Measurements from ENCODE around the gene ABCA1.

ABCA1 gene

DNA sequence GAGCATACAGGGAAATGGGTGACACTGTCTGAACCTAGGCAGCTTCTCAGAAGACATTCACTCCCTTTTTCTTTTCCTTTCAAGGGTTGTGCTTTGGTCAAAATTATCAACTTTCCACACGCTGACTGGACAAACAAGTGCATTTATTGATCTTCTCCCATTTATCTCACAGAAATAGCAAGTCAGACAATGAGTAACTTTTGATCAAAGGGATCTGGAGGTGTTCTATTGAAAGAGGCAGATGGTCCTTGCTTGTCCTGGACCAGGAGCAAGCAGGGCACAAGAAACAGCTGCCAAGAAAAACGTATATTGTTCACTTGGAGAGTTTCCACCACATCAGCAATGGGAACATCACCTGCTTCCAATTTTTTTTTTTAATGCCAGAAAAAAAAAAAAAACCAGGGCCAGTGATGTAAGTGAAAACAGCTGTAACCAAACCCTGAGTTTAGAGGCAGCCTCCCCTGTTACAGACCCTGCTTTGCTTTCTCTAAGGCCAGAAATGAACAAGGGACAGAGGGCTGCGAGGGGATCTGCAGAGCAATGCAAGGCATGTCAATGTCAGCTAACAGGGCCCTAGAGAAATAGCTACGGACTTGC, 84.2 kb downstream of the ABCA1 start:
- DNase-seq (ENCODE audit: low read depth) = no peak

GRCh38 chr9:104842698-104843097, 85.3 kb downstream of the ABCA1 start:
- no peak for DNase-seq (ENCODE audit: low read depth)

DNA sequence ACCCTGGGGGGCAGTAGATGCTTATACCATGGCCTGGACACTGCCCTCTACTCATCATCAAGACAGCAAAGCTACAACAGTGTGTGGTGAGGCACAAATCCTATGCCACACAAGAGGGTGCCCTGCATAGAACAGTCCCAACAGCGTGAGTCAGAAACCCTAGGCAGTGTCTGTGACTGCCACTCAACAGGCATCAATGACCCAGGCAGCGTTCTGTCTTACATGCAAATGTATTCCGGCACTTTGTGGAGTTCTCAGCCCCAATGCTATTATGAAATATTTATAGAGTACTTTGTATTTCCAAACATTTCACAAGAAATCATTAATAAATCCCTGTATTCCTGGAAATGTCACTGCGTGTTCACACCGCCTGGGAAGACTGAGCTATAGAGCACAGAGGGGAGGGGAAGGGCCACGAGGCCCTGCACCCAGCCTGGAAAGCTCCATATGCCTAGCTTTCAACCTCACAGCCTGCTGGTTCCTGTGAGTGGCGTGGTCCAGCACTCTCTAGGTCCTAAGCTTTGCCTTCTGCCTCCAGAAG, 86.3 kb downstream of the ABCA1 start:
- no peak for DNase-seq (ENCODE audit: low read depth)

DNA sequence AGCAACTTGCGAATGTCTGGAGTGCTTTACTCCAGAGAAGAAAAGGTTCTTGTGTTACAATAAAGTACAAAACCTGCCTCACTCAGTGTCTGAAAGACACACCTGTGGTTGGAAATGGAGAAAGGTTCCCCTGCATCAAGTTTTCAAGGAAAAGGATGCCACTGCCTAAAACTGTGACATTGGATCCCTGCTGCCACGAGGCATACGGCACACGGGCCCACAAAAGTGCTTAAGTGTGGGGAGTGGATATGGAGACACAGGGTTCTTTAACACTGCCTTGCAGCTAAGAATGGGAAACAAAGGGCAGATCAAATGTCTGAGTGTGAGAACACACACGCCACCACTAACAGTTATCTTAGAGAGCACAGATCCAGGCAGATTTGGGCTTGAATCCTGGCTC, 89.0 kb downstream of the ABCA1 start:
- DNase-seq (ENCODE audit: low read depth) = no peak

- DNase-seq (ENCODE audit: low read depth) = no peak
These were observed 91.2 kb downstream of the ABCA1 start for GRCh38 chr9:104836767-104837166.

DNA sequence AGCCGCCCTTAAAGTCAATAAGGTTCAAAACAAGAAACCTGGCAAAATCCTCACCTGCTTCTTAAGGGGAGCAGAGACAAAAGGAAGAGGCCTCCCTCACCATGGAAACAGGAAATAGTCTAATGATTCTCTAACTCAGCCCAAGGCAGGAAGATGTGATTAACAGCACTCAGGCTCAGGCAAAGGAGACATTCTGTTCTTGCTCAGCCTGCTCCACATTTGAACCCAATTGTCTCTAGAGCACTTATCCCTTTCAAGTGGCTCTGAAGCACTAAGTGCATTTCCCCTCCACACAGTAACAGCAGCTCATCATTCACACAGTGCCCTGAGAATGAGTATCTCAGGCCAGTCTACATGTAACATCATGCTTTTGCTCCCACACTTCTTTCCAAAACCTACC, 91.7 kb downstream of the ABCA1 start:
- no peak for DNase-seq (ENCODE audit: low read depth)

DNA sequence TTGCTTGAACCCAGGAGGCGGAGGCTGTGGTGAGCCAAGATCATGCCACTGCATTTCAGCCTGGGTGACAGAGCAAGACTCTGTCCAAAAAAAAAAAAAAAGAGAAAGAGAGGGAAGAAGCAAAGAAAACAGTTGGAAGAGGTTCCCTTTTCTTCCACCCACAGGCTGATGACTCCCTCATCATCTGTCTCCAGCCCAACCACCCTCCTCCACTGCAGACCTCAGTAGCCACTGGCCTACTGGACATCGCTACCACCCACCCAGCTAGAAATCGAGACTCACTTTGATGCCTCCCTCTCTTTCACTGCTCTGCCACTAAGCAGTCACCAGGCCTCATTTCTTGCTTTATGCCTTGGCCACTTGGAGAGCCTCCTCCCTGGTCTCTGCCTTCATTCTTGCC, 92.8 kb downstream of the ABCA1 start:
- no peak for DNase-seq (ENCODE audit: low read depth)

- no peak for DNase-seq (ENCODE audit: low read depth)
These were observed 94.3 kb downstream of the ABCA1 start for GRCh38 chr9:104833696-104834095.

- no peak for DNase-seq (ENCODE audit: low read depth)
These were observed 96.3 kb downstream of the ABCA1 start for GRCh38 chr9:104831681-104832080.

GRCh38 chr9:104826911-104827310, 101.0 kb downstream of the ABCA1 start:
- no peak for DNase-seq (ENCODE audit: low read depth)

DNA sequence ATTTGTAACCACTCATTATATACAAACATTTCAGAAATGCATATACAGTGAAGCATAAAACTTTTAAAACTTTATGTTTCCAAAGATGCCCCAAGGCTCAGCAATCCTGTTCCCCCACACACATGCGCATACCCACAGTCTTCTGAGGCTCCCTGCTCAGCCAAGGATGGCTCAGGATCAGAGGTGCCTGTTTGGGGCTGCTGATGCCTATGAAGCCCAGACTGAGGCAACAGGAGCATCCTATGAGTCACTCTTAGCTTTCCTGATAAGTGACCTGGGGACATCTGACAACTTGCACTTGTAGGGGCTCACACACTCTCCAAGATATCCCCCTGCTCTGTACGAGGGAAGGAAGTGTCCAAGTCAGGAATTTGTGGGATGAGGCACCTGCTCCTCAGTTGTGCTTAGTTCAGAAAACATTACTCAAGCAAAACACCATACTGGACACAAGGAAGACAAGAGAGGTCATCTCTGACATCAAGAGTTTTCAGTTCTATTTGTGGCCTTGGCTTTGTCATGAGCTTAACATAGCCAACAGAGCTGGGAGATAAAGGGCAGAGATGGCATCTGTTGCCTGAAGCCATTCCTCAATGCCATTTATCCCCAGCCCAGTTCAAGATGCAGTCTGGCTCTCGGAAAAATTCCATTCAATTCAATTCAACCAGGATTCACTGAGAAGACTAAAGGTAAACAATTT, 101.7 kb downstream of the ABCA1 start:
- no peak for DNase-seq (ENCODE audit: low read depth)

GRCh38 chr9:104820336-104820735, 107.6 kb downstream of the ABCA1 start:
- no peak for DNase-seq (ENCODE audit: low read depth)

DNA sequence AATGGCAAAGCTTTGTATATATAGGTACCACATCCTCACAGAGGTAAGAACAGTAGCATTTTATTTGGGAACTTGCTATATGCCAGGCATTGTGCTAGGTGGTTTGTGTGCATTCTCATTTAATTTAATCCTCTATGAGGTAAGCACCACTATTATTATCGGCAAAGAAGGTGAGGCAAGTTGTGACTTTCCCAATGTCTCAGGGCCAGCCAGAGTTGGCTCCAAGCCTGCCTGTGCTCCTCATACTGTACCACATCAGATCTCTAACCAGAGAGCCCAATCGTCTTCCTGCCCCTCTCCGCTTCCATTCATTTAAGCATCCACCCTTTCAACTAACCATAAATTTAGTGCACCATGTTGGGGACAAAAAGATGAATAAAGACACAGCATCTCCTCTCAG, 108.9 kb downstream of the ABCA1 start:
- DNase-seq (ENCODE audit: low read depth) = no peak

- no peak for DNase-seq (ENCODE audit: low read depth)
These were observed 110.5 kb downstream of the ABCA1 start for GRCh38 chr9:104817437-104817836.

GRCh38 chr9:104815851-104816565, 111.9 kb downstream of the ABCA1 start:
- DNase-seq (ENCODE audit: low read depth) = no peak

DNA sequence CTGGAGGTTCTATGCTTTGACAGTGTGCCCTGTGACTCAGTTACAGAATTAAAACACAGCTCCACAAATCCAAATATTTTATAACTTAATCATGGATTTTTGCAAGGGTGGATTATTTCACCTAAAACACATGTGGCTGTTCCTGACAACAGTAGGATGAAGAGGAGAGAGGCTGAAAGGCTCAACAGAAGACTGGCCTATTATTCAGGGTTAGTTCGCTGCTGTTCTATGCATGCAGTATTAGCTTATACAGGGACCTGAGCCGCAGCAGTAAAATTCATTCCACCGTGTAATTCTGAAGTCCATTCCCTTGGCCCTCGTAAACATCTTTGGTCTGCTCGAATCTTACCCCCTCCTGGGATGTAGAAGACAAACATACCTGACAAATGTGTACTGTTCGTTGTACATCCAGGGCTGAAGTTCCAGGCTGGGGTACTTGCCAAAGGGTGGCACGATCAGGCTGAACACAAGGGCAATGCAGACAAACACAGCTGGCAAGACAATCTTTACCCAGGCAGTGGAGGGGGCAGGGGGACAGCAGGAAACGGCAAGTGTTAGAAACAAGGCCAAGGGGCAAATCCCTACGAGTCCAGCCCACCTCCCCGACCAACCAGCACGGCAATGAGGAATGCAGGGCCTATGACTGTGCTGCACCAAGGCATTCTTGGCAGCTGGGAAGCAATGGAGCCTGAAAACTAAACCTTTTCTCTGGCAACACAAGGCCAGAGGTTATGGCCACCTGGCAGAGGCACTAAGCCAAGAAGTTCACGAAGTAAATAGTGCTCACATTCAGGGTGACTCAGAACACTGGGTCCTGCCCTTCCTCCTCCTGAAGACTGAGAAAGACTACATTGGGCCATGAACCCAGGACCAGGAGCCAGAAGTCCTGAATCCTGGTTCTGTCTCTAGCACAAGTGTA, 117.3 kb downstream of the ABCA1 start:
- DNase-seq (ENCODE audit: low read depth) = no peak

GRCh38 chr9:104808035-104808614, 119.8 kb downstream of the ABCA1 start:
- no peak for DNase-seq (ENCODE audit: low read depth)

- DNase-seq (ENCODE audit: low read depth) = no peak
These were observed 122.5 kb downstream of the ABCA1 start for GRCh38 chr9:104805441-104805840.

DNA sequence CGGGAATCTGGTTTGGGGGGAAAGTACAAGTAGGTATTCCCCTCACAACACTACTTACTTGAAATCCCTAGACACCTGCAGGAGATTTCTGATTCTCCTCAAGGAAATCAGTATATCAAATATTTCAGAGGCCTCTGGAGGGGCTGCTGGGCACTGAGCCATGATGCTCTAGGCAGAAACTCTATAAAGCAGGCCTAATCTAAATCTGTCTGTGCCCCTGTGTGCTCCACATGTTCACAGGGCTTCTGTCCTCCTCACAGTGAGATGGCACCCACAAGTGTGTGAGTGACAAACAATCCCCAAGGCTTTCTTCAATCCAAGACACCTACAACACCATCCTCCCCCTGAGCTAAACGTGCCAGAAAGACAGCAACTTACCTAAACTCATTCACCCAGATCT, 125.0 kb downstream of the ABCA1 start:
- DNase-seq (ENCODE audit: low read depth) = no peak

GRCh38 chr9:104802110-104802509, 125.8 kb downstream of the ABCA1 start:
- DNase-seq (ENCODE audit: low read depth) = no peak

- DNase-seq (ENCODE audit: low read depth) = no peak
These were observed 127.7 kb downstream of the ABCA1 start for GRCh38 chr9:104800068-104800785.

All from HS-27A (cell line).